ENCODE data around the gene CRMP1. TPM values are rescaled to one million over a fixed set of nuclear protein-coding genes. Genes with fewer than 3 reads are reported as not detected.
"Not testable (repeated sequence)": the region's sequence is repeated elsewhere in the genome, so short reads cannot be mapped to it uniquely, and the experiment has no call there.

Gene CRMP1
- total RNA-seq, 1 donor from 2014 or later = 0.49 TPM

DNA sequence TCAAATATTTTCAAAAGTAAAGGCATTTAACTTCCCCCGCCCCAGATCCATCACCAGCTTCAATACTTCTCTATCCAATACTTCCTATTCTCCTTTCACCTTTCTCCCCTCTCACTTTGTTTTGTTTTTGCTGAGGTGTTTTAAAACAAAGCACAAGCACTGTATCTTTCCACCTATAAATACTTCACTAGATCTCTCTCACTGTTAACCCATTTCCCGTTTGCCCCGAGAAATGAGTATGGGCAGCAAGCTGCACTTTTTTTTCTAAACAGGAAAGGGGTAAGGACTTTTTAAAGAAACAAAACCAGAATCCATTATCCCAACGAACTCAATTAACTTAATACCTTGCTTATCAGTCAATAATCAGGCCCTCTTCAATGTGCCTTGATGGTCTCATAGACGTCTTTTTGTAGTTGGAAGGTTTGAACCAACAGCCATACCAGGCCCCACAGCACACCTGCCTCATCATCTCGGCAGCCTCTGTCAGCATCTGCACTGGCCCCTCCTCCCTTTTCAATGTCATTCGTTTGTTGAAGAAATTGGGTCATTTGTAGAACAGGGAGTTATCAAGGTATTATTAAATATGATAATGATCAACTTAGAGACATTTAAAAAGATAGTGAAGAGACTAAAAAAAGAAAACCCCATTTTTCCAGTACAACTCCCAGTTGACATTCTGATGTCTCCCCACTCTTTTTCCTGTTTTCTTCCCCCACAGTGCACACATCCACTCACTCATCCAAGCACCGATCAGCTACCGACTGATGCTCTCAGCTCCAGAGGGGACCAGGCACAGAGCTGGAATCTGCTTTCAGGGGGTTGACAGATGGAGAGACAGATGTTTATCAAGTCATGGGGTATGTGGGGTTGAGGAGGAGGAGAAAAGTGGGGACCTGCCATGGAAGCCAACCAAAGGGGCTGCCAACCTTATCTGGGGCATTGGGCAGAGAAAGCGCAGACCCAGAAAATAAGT lies 25.8 kb downstream of the CRMP1 start:
- intact Hi-C loops (cut with DNase I) = no loop called here
- DNase-seq (ENCODE audit: low spot score) (no peak), ATAC-seq (no peak)

DNA sequence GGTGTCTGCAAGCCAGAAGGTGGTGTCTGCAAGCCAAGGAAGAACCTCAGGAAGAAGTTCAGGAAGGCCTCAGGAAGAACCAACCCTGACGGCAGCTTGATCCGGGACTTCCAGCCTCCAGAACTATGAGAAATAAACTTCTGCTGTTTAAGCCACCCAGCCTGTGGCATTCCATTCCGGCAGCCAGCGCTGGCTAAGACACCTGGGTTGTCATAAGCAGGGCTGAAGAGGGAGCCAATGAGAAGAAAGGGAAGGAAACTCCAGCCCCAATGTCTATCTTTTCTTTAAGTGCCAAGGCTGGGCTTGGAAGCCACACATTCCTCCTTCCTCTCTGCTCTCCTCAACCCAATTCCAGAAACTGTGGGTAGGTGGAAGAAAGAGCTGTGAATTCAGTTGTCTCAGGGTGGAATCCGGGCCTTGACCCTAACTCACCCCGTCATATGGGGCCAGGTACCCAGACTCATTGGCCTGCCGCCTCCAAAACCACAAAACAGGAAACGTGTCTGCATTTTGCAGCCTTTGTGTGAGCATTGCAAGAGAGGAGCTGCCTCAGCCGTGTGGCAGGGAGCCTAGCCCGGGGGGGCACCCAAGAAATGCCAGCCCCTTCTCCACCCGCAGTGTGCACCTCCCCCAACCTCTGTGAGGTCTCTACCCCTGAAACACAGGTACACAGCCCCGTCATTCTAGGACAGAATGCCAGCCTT lies 26.8 kb downstream of the CRMP1 start:
- ATAC-seq (no peak), DNase-seq (ENCODE audit: low spot score) (no peak)
- intact Hi-C loops (cut with DNase I) = no loop called here

- DNase-seq (ENCODE audit: low spot score) (no peak), ATAC-seq (no peak)
- intact Hi-C loops (cut with DNase I) = no loop called here
These were observed 29.3 kb downstream of the CRMP1 start for GRCh38 chr4:5863461-5864113.

DNA sequence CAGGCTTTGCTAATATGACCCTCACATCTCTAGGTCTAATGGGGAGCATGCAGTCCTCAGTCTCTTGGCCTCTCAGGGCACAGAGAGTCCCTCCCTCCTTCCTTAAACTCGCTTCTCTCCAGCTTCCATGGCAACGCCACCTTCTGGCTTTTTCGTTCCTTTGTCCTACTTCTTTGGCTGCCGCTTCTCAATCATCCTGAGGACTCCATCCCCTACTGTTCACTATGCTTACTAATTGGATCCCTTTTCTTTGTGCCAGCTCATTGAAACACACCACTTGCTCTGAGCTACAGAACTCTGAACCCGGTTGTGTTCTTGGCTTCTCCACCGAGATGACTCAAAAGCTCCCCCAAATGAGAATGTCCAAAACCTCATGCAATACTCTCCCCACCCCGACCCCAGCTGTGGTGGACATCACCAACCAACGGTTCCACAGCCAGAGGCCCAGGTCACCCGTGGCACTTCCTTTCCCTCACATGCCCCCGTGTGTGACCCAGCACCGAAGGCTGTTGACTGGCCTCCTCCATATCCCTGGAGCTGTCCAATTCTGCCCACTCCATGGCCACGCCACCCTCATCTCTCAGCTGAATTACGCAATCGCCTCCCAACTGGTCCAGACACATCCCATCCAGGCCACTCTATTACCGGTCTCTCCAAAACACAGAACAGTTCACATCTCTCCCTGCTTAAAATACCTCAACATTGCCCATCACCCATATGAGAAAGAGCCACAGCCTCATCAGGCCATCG lies 34.7 kb downstream of the CRMP1 start:
- DNase-seq (ENCODE audit: low spot score) = no peak
- intact Hi-C loops (cut with DNase I) = no loop called here
- ATAC-seq = no peak

GRCh38 chr4:5857199-5857598 lies 35.7 kb downstream of the CRMP1 start:
- no peak for DNase-seq (ENCODE audit: low spot score)
- intact Hi-C loops (cut with DNase I) = no loop called here
- no peak for ATAC-seq

DNA sequence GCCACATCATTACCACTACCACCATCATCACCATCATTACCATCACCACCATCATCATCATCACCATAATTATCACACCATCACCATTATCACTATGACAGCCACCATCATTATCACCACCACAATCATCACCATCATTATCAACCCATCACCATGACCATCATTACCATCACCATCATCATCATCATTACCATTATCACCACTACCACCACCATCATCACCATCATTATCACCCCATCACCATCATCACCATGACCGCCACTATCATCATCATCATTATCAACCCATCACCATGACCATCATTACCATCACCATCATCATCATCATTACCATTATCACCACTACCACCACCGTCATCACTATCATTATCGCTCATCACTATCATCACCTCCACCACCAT lies 36.5 kb downstream of the CRMP1 start:
- DNase-seq (ENCODE audit: low spot score); intact Hi-C loops (cut with DNase I); ATAC-seq: not testable (repeated sequence)

DNA sequence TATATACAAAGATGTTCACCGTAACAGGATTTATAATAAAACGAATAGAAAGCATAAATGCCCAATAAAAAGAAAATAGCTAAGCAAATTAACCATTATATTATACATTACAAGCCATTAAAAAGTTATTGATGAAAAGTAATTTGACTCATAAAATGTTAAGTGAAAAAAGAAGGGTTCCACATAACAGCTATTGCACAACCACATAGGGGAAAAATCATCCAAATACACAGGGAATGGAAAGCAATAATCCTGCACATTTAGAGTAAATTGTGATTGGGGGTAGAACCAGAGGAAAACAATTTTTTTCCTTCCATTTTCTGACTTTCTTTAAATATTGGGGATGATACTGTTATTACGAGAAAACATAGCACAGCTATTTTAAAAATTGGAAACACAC lies 38.0 kb downstream of the CRMP1 start:
- no peak for ATAC-seq
- intact Hi-C loops (cut with DNase I) = no loop called here

GRCh38 chr4:5852523-5853202 lies 40.2 kb downstream of the CRMP1 start:
- ATAC-seq = no peak
- DNase-seq (ENCODE audit: low spot score) = no peak
- intact Hi-C loops (cut with DNase I) = no loop called here

More for the DNA sequence above, 38.0 kb downstream of the CRMP1 start:
- no peak for DNase-seq (ENCODE audit: low spot score)

- ATAC-seq (no peak), DNase-seq (ENCODE audit: low spot score) (no peak)
- intact Hi-C loops (cut with DNase I) = no loop called here
These were observed 41.1 kb downstream of the CRMP1 start for GRCh38 chr4:5851637-5852301.

DNA sequence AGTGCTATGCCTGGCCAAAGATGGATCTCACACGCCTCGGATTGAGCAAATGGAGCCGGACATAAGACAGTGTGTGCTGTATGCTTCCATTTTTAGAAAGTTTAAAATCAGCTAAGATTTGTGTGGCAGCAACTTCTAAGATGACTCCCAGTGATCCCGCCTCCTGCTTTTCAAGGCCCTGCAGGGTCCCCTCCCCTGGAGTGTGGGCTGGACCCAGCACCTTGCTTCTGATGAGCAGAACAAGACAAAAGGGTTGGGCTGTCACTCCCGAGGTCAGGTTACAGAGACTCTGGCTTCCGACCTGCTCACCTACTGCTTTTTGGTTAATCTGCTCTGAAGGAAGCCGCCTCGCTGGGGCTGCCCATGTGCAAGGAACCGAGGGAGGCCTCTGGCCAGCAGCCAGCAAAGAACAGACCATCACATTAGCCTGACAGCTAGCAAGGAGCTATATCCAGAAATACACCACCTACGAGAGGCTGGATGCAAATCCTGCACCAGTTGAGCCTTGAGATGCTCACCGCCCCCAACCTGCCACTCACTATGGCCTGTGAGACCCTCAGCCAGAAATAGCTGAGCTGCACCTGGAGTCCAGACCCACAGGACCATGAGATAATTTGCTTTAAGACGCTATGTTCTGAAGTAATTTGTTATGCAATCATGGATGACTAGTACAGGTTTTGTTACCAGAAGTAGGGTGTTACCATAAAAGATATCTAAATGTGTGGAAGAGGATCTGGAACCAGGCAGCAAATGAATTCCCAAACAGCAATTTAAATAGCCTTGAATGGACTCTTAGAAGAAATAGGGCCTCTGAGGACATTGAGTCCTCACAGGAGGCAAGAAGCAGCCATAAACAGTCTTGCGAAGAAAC lies 47.6 kb downstream of the CRMP1 start:
- intact Hi-C loops (cut with DNase I) = no loop called here
- no peak for ATAC-seq
- no peak for DNase-seq (ENCODE audit: low spot score)

GRCh38 chr4:5843573-5844530 lies 49.0 kb downstream of the CRMP1 start:
- ATAC-seq (no peak), DNase-seq (ENCODE audit: low spot score) (no peak)
- intact Hi-C loops (cut with DNase I) = no loop called here

DNA sequence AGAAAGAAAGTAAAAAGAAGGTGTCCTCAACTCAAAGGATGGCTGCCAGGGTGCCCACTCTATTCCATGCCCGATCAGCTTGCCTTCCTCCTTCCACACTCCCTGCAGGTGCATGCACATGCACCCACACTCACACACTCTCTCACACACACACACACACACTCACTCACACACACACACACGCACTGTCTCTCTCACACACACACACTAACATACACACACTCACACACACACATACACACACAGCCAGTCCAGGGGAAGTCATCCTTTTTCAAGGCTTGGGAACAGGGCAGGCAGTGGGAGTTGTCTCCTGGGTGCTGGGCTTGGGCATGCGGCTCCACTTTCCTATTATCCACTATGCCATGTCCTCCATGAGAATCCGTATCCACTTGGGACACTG lies 50.4 kb downstream of the CRMP1 start:
- ATAC-seq = no peak
- no peak for DNase-seq (ENCODE audit: low spot score)
- intact Hi-C loops (cut with DNase I) = no loop called here

DNA sequence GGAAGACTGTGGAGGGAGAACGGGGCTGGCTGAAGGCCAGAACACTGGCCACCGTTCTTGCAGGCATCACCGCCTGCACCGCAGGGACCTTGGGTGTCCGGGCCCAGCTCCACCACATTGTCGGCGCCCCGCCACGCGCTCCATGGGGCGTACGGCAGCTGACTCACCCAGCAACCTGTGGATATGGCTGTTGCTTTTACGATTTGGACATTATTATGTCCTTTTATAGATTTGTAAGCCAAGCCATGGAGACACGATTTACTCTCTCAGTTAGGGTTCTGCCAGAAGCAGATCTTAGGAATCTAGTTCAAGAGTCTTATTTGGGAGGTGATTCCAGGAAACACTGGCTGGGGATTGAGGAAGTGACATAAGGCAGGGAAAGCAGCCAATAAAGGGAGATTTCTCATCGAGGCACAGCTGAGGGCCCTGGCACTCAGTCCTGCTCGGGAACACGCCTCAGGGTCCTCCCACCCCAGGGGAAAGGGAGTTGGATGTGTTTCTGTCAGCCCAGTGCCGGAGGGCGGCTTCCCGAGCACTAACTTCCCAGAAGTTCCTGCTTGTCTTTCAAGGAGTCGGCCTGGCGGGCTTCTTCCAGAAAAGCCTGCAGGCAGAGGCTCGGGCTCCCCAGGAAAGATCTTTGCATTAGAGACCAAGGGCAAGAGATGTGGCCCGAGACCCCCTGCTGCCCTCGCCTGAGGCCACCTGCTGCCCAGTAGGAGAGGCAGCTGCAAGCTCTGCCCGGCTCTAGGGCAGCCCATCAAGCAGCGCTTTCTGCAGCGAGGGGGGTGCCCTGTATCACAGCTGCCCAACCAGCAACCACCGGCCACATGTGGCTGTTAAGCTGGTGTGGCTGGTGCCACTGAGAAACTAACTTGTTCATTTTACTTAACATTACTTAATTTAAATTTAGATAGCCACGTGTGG lies 52.9 kb downstream of the CRMP1 start:
- intact Hi-C loops (cut with DNase I) = no loop called here
- peak; percentile 82 for ATAC-seq
- DNase-seq (ENCODE audit: low spot score) = no peak

DNA sequence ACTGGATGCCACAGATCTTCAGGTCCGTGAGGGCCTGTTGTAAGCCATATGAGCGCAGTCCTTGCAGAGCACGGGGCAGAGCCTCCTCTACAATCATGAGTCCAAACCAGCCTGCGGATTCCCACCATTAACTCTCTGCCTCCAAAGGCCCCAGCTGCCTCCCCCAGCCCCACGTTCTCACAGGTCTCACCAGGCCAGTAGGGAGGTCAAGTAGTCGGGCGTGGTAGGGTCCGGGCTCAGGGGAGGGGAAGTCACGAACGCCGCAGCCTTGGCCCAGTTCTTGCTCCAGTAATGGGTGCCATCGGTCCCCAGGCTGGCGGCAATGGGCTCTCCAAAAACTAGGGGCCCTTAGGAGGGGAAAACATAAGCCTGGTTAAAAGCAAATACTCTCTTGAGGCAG lies 53.6 kb downstream of the CRMP1 start:
- intact Hi-C loops (cut with DNase I) = no loop called here
- DNase-seq (ENCODE audit: low spot score) (no peak), ATAC-seq (no peak)

DNA sequence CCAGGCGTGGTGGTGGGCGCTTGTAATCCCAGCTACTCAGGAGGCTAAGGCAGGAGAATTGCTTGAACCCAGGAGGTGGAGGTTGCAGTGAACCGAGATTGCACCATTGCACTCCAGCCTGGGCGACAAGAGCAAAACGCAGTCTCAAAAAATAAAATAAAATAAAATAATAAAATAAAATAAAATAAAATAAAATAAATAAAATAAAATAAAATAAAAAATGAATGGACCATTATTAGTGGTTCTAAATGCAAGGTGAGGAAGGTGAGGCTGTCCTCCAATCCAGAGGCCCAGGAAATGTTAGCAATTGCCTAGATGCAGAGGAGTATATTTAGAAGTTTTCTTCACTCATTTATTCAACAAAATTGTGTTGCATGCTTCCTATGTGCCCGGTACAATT lies 55.4 kb downstream of the CRMP1 start:
- DNase-seq (ENCODE audit: low spot score); ATAC-seq; intact Hi-C loops (cut with DNase I): not testable (repeated sequence)
